ENCODE data around the gene GARIN6. TPM values are rescaled to one million over a fixed set of nuclear protein-coding genes. Genes with fewer than 3 reads are reported as not detected.

GARIN6 gene
- total RNA-seq, 1 donor from 2014 or later = not detected

DNA sequence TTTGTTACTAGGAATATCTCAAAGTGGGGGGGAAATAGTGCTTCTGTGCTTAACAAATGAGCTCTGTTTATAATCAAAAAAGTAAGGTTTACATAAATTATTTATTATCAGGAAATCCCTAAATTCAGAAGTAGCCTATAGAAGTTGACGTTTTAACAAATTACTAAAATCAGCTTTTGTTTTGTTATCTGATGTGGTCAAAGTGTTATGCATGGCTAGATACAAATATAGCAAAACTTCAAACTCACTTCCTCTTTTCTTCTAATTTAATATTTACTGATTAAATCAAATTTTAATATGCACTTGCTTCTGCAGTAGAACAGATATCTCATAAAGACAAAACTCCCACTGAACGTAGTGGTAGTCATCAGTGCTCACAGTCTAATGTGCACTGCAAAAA lies 47.5 kb downstream of the GARIN6 start:
- H3K27me3 ChIP-seq (ENCODE audit: control insufficient read depth, insufficient read depth, low read length) = no peaks in the 10 kb centered on the region
- TF ChIP-seq, protein P1, sequence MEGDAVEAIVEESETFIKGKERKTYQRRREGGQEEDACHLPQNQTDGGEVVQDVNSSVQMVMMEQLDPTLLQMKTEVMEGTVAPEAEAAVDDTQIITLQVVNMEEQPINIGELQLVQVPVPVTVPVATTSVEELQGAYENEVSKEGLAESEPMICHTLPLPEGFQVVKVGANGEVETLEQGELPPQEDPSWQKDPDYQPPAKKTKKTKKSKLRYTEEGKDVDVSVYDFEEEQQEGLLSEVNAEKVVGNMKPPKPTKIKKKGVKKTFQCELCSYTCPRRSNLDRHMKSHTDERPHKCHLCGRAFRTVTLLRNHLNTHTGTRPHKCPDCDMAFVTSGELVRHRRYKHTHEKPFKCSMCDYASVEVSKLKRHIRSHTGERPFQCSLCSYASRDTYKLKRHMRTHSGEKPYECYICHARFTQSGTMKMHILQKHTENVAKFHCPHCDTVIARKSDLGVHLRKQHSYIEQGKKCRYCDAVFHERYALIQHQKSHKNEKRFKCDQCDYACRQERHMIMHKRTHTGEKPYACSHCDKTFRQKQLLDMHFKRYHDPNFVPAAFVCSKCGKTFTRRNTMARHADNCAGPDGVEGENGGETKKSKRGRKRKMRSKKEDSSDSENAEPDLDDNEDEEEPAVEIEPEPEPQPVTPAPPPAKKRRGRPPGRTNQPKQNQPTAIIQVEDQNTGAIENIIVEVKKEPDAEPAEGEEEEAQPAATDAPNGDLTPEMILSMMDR (IDR thresholded peaks at IDR 0.05; ENCODE audit: insufficient read depth, low read length, severe bottlenecking) = no peak
- DNase-seq (ENCODE audit: low read depth) = no peak
- no peaks in the 10 kb centered on the region for H3K36me3 ChIP-seq (ENCODE audit: control insufficient read depth, insufficient read depth, low read length)
- H3K4me3 ChIP-seq (ENCODE audit: low read depth, low read length) = no peak overlapping the region
- FAIRE-seq = no peak
